Measurements from ENCODE around the gene CSTA.

CSTA gene

GRCh38 chr3:122353893-122354401, 28.9 kb downstream of the CSTA start:
- Histone ChIP-seq H3K27ac (no peak overlapping the region), H3K27me3 (replicated peaks) (no peaks in the 10 kb centered on the region)
- in situ Hi-C loops (cut with HindIII; ENCODE audit: low pct_ligation_motif_present, low sequenced_read_pairs) = no loop called here

GRCh38 chr3:122355612-122356011, 30.6 kb downstream of the CSTA start:
- Histone ChIP-seq H3K27ac (no peak overlapping the region), H3K36me3 (replicated peaks) (no peaks in the 10 kb centered on the region), H3K27me3 (replicated peaks) (no peaks in the 10 kb centered on the region), H3K4me3 (ENCODE audit: low read depth, low read length) (no peak overlapping the region)
- TF ChIP-seq CTCF (IDR thresholded peaks at IDR 0.05; ENCODE audit: low read depth, low read length, missing control alignments) = no peak
- no peak for DNase-seq
- in situ Hi-C loops (cut with HindIII; ENCODE audit: low pct_ligation_motif_present, low sequenced_read_pairs) = no loop called here

More at GRCh38 chr3:122353893-122354401, 28.9 kb downstream of the CSTA start:
- no peak overlapping the region for H3K4me3 ChIP-seq (ENCODE audit: low read depth, low read length)
- H3K36me3 ChIP-seq (replicated peaks) = no peaks in the 10 kb centered on the region
- no peak for DNase-seq
- TF ChIP-seq CTCF (IDR thresholded peaks at IDR 0.05; ENCODE audit: low read depth, low read length, missing control alignments) = no peak

GRCh38 chr3:122356402-122356801, 31.4 kb downstream of the CSTA start:
- no peaks in the 10 kb centered on the region for H3K36me3 ChIP-seq (replicated peaks)
- no peak for DNase-seq
- no peaks in the 10 kb centered on the region for H3K27me3 ChIP-seq (replicated peaks)
- peak; percentile 67 for TF ChIP-seq CTCF (IDR thresholded peaks at IDR 0.05; ENCODE audit: low read depth, low read length, missing control alignments)
- no peak overlapping the region for H3K4me3 ChIP-seq (ENCODE audit: low read depth, low read length)
- H3K27ac ChIP-seq = no peak overlapping the region
- in situ Hi-C loops (cut with HindIII; ENCODE audit: low pct_ligation_motif_present, low sequenced_read_pairs) = no loop called here

- H3K4me3 ChIP-seq (ENCODE audit: low read depth, low read length) = no peak overlapping the region
- no peak overlapping the region for H3K27ac ChIP-seq
- H3K27me3 ChIP-seq (replicated peaks) = no peaks in the 10 kb centered on the region
- H3K36me3 ChIP-seq (replicated peaks) = no peaks in the 10 kb centered on the region
- TF ChIP-seq CTCF (IDR thresholded peaks at IDR 0.05; ENCODE audit: low read depth, low read length, missing control alignments) = no peak
- in situ Hi-C loops (cut with HindIII; ENCODE audit: low pct_ligation_motif_present, low sequenced_read_pairs) = no loop called here
- DNase-seq = no peak
These were observed 33.0 kb downstream of the CSTA start for GRCh38 chr3:122357828-122358702.

- no peaks in the 10 kb centered on the region for H3K27me3 ChIP-seq (replicated peaks)
- DNase-seq = no peak
- TF ChIP-seq CTCF (IDR thresholded peaks at IDR 0.05; ENCODE audit: low read depth, low read length, missing control alignments) = no peak
- no peak overlapping the region for H3K27ac ChIP-seq
- in situ Hi-C loops (cut with HindIII; ENCODE audit: low pct_ligation_motif_present, low sequenced_read_pairs) = no loop called here
- no peak overlapping the region for H3K4me3 ChIP-seq (ENCODE audit: low read depth, low read length)
- no peaks in the 10 kb centered on the region for H3K36me3 ChIP-seq (replicated peaks)
These were observed 33.6 kb downstream of the CSTA start for GRCh38 chr3:122358703-122359032.
